ENCODE results near the gene NKTR.

GRCh38 chr3:42672515-42672914 lies 72.0 kb downstream of the NKTR start:
- TF ChIP-seq CTCF (conservative IDR thresholded peaks at IDR 0.05 in 1 of 2, IDR thresholded peaks at IDR 0.05 in 1 of 2; ENCODE audit: extremely low read depth in 1 of 2, insufficient read depth in 1 of 2, low read depth in 1 of 2, low read length in 2 of 2), result no peak
- no peak for TF ChIP-seq EZH2 (IDR thresholded peaks at IDR 0.05; ENCODE audit: borderline replicate concordance, low read length)

Measured in mammary epithelial cell (primary cell).